ENCODE results near the gene SHANK1.

GRCh38 chr19:50679177-50680125 lies 40.2 kb downstream of the SHANK1 start:
- TF ChIP-seq, protein P1, sequence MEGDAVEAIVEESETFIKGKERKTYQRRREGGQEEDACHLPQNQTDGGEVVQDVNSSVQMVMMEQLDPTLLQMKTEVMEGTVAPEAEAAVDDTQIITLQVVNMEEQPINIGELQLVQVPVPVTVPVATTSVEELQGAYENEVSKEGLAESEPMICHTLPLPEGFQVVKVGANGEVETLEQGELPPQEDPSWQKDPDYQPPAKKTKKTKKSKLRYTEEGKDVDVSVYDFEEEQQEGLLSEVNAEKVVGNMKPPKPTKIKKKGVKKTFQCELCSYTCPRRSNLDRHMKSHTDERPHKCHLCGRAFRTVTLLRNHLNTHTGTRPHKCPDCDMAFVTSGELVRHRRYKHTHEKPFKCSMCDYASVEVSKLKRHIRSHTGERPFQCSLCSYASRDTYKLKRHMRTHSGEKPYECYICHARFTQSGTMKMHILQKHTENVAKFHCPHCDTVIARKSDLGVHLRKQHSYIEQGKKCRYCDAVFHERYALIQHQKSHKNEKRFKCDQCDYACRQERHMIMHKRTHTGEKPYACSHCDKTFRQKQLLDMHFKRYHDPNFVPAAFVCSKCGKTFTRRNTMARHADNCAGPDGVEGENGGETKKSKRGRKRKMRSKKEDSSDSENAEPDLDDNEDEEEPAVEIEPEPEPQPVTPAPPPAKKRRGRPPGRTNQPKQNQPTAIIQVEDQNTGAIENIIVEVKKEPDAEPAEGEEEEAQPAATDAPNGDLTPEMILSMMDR (IDR thresholded peaks at IDR 0.05) = no peak
- TF ChIP-seq POLR2A (IDR thresholded peaks at IDR 0.05) = no peak
